Rectal smooth muscle tissue (tissue), 1 donor: ENCODE data around the gene RNF167.
A peak's percentile ranks its signal among the peaks of the same experiment; 100 is the strongest.

Experiments used
- H3K27ac ChIP-seq: one replicate; pipeline ENCODE4 v1.7.0; 2013; ENCODE audit warnings: low read depth, low read length, inconsistent platforms
- H3K27me3 ChIP-seq: one replicate; pipeline ENCODE4 v1.7.0; 2013; ENCODE audit warnings: low read length; ENCODE audit not compliant: control insufficient read depth, insufficient read depth
- H3K36me3 ChIP-seq: one replicate; pipeline ENCODE4 v1.7.0; 2013; ENCODE audit warnings: low read length; ENCODE audit not compliant: control insufficient read depth, insufficient read depth
- H3K4me1 ChIP-seq: one replicate; pipeline ENCODE4 v1.7.0; 2013; ENCODE audit warnings: low read length; ENCODE audit not compliant: control insufficient read depth, insufficient read depth
- H3K4me3 ChIP-seq: one replicate; pipeline ENCODE4 v1.7.0; 2013; ENCODE audit warnings: low read length
- H3K9ac ChIP-seq: one replicate; pipeline ENCODE4 v1.7.0; 2013; ENCODE audit warnings: low read length

The RNF167 gene

GRCh38 chr17:4969551-4970173 lies 29.6 kb downstream of the RNF167 start:
- Histone ChIP-seq H3K27ac (peak overlapping the region; percentile 91), H3K27me3 (no peaks in the 10 kb centered on the region), H3K4me3 (peak overlapping the region; percentile 80), H3K9ac (no peak overlapping the region), H3K4me1 (peaks cover 22% of the 10 kb centered on the region), H3K36me3 (peaks cover 23% of the 10 kb centered on the region)

- H3K9ac ChIP-seq = no peak overlapping the region
- no peak overlapping the region for H3K4me3 ChIP-seq
- peak overlapping the region; percentile 91 for H3K27ac ChIP-seq
- H3K36me3 ChIP-seq = peaks cover 22% of the 10 kb centered on the region
- peaks cover 22% of the 10 kb centered on the region for H3K4me1 ChIP-seq
- H3K27me3 ChIP-seq = no peaks in the 10 kb centered on the region
Measured at GRCh38 chr17:4970273-4970672, 30.2 kb downstream of the RNF167 start.

GRCh38 chr17:4971826-4972225 lies 31.8 kb downstream of the RNF167 start:
- Histone ChIP-seq H3K27me3 (no peaks in the 10 kb centered on the region), H3K4me3 (no peak overlapping the region), H3K4me1 (peaks cover 15% of the 10 kb centered on the region), H3K9ac (no peak overlapping the region), H3K36me3 (peaks cover 21% of the 10 kb centered on the region), H3K27ac (peak overlapping the region; percentile 38)

GRCh38 chr17:4972322-4972721 lies 32.3 kb downstream of the RNF167 start:
- Histone ChIP-seq H3K36me3 (peaks cover 25% of the 10 kb centered on the region), H3K4me3 (no peak overlapping the region), H3K9ac (no peak overlapping the region), H3K27ac (peak overlapping the region; percentile 38), H3K27me3 (no peaks in the 10 kb centered on the region), H3K4me1 (peaks cover 15% of the 10 kb centered on the region)

- Histone ChIP-seq H3K4me1 (peaks cover 15% of the 10 kb centered on the region), H3K4me3 (no peak overlapping the region), H3K27ac (no peak overlapping the region), H3K36me3 (peaks cover 30% of the 10 kb centered on the region), H3K27me3 (no peaks in the 10 kb centered on the region), H3K9ac (no peak overlapping the region)
Measured at GRCh38 chr17:4972752-4973151, 32.7 kb downstream of the RNF167 start.

- H3K36me3 ChIP-seq = peaks cover 35% of the 10 kb centered on the region
- no peak overlapping the region for H3K9ac ChIP-seq
- H3K27ac ChIP-seq = no peak overlapping the region
Measured at GRCh38 chr17:4973256-4974114, 33.4 kb downstream of the RNF167 start.

GRCh38 chr17:4974115-4974670 lies 34.1 kb downstream of the RNF167 start:
- H3K4me3 ChIP-seq = no peak overlapping the region
- H3K36me3 ChIP-seq = peaks cover 36% of the 10 kb centered on the region
- H3K9ac ChIP-seq = no peak overlapping the region
- H3K27me3 ChIP-seq = no peaks in the 10 kb centered on the region
- H3K4me1 ChIP-seq = peaks cover 8% of the 10 kb centered on the region
- H3K27ac ChIP-seq = no peak overlapping the region

More at GRCh38 chr17:4973256-4974114, 33.4 kb downstream of the RNF167 start:
- Histone ChIP-seq H3K4me3 (no peak overlapping the region), H3K27me3 (no peaks in the 10 kb centered on the region), H3K4me1 (peaks cover 14% of the 10 kb centered on the region)

GRCh38 chr17:4978726-4979125 lies 38.7 kb downstream of the RNF167 start:
- H3K4me3 ChIP-seq = no peak overlapping the region
- H3K36me3 ChIP-seq = peaks cover 29% of the 10 kb centered on the region
- no peak overlapping the region for H3K27ac ChIP-seq
- H3K27me3 ChIP-seq = no peaks in the 10 kb centered on the region
- H3K4me1 ChIP-seq = no peaks in the 10 kb centered on the region
- H3K9ac ChIP-seq = no peak overlapping the region

- Histone ChIP-seq H3K4me3 (no peak overlapping the region), H3K27me3 (no peaks in the 10 kb centered on the region), H3K36me3 (peaks cover 24% of the 10 kb centered on the region), H3K4me1 (no peaks in the 10 kb centered on the region), H3K9ac (no peak overlapping the region), H3K27ac (no peak overlapping the region)
Measured at GRCh38 chr17:4980644-4981216, 40.7 kb downstream of the RNF167 start.

- H3K27me3 ChIP-seq = no peaks in the 10 kb centered on the region
- H3K9ac ChIP-seq = no peak overlapping the region
- peaks cover 18% of the 10 kb centered on the region for H3K36me3 ChIP-seq
- H3K4me3 ChIP-seq = no peak overlapping the region
- H3K27ac ChIP-seq = no peak overlapping the region
- no peaks in the 10 kb centered on the region for H3K4me1 ChIP-seq
Measured at GRCh38 chr17:4982305-4982704, 42.2 kb downstream of the RNF167 start.

GRCh38 chr17:4986403-4986802 lies 46.3 kb downstream of the RNF167 start:
- Histone ChIP-seq H3K4me3 (peak overlapping the region; percentile 94), H3K27ac (peak overlapping the region; percentile 89), H3K27me3 (no peaks in the 10 kb centered on the region), H3K36me3 (peaks cover 5% of the 10 kb centered on the region), H3K9ac (peak overlapping the region; percentile 97), H3K4me1 (peaks cover 7% of the 10 kb centered on the region)
